ENCODE results near the gene FGF9.
A peak's percentile ranks its signal among the peaks of the same experiment; 100 is the strongest.

The FGF9 gene

DNA sequence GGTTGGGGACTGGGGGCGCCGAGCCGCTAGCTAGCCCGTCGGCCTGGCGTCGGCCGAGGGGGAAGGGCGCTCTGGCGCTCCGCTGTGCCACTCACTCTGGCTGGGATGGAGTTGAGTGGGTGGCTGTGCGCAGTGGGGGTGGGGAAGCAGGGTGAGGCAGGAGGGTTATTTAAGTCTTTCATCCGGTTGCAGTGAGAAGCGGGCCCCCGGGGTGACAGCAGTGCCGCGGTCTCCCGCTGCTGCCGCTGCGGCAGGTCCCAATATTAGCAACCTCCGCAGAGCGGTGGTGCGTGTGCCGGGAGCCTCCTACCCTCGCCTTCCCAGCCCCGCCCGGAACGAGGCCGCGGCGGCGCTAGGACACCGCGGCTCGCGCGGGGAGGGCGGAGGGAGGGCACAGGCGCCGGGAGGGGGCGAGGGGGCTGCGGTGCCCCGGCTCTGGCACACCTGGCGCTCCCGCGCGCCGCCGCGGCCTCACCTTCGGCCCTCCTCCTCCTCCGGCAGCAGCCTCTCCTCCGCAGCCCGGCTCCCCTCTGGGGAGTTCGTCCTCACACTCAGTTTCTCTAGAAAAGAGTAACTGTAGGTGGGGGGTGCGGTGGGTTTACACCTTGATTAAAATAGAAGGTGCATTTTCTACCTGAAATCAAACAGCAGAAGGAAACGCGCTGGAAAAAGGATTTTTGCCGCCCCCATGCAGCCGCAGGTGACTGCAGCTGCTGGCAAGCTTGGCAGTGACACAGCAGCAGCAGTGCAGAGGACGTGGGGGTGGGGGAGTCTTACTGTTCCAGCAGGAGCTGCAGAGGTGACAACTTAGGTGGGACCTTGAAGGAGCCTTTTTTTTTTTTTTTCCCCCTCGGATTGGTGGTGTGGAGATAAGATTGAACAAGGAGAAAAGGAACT, 4.5 kb downstream of the FGF9 start:
- DNase-seq, result no peak

DNA sequence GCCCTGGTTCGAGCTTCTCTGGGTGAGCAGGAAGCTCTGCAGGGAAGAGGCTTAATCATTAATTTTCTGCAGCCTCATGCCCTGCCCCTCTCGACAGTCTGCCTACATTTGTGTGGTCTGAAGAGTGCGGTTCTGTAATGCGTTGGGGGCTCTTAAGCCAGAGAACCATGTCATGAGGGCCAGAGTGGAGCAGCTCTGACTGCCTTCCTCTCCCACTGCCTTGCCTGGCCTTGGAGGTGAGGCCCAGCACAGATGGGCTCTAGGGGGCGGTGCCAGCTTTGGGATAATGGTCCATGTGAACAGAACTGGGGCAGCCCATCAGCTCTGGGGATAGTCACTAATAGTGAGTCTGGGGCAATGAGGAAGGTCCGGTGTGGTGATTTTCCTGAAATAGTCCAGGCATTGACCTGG, 5.7 kb downstream of the FGF9 start:
- peak; percentile 36 for DNase-seq

DNA sequence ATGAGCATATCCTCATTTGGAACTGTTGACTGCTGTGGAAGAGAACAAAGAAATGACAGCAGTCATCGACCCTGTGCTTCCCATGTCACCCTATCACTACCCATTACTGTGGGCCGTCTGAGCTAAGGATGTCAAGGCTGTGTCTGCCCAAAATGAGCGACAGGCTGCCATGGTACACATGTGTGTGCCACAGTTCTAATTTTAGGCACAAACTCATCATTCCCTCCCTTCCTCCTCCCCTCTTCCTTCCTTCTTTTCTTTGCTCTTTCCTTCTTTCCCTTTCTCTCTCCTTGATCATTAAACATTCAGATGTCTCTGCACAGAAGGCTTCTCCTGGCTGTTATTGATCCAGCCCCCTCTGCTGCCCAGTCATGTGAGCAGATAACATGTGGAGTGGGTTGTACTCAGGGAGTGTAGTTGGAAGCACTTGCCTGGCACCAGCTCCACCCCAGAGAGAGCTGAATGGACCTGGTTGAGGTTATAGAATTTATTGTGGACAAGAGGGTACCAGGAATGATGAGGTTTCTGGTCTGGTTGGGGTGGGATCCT, 6.3 kb downstream of the FGF9 start:
- no peak for DNase-seq

DNA sequence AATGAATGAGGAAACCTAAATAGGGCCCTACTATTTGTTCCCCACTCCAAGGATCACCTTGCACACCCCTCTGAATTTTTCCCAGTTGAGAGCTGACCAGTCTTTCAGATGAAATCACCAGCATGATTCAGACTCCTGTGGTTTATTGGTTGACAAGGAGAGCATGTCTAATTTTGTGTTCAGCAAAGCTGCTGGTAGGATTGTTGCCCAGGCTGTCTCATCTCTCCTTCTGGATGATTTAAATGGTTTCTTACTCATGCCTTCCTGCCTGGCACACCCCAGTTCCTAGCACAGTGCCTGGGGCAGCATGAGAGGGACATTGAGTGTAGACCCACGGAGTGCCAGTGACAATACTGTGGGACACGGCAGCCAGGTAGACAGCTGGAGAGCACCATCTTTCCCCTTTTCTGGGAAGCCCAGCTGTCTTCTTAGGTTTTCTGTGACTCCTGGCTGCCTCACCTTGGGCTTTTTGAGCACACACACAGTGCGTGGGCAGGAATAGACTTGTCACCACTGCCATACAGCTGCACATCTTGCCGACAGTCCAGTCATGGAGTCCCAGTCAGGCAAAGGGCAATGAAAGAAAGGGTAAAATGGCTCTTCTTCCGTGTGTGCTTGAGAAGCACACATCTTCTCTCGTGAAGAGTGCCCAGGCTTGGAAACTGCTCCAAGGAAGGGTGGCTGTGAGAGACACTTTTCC, 12.3 kb downstream of the FGF9 start:
- no peak for DNase-seq

DNA sequence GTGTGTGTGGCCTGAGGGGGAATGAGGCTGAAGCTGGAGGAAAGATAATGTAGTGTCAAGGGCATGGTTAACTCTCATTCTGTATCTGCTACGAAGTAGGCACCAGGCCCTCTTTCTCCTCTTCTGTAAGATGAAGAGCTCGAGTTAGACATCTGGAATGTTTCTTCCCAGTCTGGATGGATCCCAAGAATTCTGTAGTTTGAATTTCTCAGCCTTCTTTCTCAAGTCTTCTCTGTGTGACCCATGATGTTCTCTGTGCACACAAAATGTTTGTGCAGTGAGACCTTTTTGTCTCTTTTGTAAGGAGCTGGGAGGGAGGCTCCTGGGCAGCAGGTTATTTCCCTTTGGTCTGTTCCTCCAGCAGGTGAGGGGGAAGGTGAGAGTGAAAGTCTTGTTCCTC, 13.7 kb downstream of the FGF9 start:
- DNase-seq, result no peak

DNA sequence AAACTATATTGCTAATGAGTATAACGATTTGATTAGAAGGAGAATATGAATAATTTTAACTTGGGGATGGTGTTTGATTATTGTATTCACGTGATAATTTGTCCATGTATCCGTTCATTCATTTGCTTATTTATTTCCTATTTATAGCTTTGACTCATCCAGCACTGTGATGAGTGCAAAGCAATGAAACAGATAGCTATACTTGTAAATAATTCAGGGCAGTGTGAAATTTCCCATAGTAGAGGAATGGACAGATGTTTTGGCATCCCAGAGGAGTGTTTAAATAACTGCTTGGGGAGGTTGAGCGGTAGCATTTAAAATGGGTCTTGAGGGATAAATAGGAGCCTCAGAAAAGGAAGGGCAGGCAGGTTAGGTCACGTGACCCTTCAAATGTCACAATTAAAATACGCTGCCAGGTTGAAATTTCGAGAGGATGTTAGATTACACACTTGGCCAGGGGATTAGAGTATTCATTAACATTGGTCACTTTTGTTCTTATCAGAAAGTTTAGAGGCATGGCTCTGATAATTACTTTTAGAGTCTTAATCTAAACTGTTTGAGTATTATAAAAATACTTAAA, 14.7 kb downstream of the FGF9 start:
- DNase-seq, result no peak

DNA sequence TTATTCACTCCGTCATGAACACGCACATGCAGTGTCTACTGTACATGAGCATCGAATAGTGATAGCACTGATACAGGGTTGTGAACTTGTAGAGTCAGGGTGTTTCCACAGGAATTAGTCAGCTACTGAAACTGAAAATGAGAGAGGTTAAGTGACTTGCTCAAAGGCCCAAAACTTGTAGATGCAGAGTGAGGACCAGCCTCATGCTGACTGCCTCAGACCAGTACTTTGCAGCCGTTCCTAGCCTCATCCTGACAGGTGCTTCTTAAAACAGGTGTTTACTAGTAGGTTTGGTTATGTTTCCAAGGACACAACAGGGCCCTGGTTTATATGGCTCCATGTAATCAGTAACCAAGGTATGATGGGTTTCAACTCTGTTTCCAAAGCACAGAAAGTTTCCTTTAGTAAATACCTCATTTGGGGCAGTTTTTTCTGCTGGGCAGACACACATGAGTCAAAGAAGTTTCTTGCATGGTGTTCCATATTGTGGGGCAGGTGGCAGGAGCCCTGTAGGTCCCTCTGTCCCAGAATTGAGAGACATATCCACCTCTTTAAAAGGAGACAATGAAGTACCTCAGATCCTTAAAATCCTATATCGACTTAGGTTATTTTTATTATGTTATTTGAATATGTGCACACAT, 16.0 kb downstream of the FGF9 start:
- DNase-seq, result no peak

DNA sequence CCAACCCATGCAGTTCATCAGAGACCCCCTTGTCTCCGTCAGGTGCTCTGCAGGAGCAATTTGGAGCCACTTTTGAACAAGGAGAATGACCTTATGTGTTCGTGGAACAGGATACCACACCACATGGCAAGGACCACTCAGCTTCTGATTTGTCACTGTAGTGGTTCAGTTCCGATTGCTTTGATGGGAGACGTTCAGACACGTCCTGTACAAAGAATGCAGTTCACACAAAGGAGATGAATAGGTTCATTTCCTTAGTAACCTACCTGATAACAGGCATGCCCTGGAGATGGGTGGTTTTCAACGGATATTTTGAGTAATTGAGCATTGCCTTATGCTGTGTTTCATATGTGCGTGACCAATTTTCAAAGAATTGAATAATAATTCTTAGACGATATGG, 17.2 kb downstream of the FGF9 start:
- no peak for DNase-seq

DNA sequence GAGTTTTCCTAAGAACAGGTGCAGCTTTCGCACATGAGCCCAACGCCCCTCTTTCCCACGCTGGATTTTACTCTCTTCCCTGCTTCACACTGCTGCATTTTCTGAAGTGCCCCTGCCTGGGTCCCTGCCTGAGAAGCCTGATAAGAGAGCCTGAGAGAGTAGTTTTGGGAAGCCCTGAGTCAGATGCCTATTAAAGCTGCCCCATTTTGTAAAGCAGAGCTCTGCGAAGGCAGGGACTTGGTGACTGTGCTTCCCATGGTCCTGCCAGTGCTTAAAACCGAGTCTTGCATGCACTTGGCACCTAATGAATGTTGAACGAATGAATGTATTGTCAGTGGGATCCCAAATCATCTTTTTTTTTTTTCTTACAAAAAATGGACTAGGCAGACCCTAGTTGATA, 18.2 kb downstream of the FGF9 start:
- DNase-seq, result no peak

DNA sequence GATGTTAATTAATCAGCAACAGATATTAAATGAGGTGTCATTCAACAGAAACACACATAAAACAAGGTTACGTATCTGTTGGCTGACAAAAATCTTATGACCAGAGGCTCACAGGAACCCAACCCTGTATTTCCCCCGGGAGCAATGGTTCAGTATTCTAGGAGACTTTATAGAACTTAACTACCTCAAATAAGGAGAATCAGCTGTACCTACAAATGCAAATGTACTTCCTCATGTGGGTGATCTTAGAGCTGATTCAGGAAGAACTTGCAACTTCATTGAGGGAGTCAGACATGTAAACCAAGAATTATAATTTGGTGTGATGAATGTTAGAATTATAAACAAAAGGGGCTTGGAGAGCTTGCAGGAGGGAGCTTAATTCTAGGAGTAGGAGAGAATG, 20.1 kb downstream of the FGF9 start:
- DNase-seq, result no peak

DNA sequence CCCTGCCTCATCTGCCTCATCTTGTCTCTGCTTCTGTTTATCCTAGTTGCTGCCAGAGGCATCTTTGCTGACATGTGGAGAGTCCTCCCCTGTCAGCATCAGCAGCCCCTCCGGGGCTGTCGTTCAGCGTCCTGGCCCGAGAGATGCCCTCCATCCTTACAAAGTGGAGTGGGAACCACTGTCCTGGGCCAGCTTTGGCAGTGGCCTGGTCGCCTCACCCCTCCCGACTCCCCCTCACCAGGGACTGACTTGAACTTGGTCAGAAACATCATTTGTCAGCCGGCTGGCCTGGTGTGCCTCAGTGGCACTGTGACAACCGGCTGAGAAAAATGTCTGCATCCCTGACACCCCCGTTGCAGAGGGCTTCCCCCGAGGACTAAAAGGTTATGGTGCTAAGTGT, 20.6 kb downstream of the FGF9 start:
- DNase-seq, result no peak

DNA sequence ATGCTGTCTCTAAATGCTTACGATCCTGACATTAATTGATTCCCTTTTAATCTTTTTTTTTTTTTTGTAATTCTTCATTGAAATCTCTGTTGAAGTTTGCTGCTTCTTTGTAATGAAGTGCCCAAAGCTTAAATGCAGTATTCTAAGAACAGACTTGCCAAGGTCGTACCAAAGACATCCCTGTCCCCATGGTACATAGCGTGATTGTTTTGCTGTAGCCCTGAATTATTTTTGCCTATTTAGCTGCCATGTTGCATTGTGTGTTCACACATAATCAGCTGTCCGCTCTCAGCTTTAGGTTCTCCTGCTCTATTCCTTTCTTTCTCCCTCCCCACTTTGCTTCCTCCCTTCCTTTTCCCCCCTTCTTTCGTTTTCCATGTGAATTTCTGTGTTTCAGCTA, 21.1 kb downstream of the FGF9 start:
- DNase-seq, result no peak

DNA sequence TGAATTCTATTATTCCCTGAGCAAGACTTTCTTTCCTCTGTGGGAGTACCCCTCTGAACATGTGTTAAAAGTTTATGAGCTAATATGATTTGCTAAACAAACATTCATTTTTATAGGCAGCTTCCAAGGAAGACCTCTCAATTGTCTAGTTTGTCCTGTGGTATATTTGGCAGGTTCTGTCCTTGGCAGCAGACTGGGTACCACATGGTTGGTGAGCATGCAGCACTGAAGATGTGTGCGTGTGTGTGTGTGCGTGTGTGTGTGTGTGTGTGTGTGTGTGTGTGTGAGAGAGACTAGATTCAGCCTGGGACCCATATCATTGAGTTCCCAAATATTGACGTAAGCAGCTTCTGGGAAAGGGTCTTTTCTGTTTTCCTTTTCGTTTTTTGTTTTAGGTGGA, 24.0 kb downstream of the FGF9 start:
- DNase-seq, result no peak

DNA sequence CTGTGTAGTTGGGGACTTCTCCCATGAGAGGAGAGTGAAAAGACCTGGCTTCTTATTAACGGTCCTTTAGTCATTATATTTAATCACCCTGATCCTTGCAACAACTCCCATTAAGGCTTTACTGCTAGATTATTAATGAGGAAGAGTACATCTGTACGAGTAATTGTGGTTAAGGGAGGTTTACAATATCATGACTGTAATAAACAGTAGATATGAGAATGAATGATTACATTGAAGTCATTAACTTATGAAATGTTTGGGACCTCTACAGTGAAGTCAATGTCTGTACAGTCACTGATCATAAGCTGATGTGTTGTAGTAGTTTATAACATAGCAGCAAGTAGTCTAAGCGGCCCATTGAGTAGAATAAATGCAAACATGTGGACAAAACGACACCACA, 24.7 kb downstream of the FGF9 start:
- DNase-seq, result no peak

DNA sequence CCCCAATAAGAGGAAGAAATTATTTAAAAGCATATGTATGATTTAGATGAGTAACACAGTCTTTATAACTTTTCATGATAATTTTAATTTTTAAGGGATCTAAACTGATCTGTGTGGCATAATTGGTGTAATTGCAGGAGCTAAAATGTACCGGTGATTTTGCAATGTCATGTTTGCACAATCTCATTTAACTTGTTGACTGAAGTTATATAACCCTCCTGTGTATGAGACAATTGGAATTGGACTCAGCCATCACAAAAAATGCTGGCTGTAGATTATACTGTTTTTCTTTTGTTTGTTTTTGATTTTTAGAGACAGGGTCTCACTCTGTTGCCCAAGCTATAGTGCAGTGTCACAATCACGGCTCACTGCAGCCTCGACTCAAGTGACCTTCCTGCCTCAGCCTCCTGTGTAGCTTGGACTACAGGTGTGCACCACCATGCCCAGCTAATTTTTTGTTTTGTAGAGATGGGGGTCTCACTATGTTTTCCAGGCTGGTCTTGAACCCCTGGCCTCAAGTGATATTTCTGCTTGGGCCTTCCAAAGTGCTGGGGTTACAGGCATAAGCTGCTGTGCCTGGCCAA, 26.1 kb downstream of the FGF9 start:
- DNase-seq, result no peak

DNA sequence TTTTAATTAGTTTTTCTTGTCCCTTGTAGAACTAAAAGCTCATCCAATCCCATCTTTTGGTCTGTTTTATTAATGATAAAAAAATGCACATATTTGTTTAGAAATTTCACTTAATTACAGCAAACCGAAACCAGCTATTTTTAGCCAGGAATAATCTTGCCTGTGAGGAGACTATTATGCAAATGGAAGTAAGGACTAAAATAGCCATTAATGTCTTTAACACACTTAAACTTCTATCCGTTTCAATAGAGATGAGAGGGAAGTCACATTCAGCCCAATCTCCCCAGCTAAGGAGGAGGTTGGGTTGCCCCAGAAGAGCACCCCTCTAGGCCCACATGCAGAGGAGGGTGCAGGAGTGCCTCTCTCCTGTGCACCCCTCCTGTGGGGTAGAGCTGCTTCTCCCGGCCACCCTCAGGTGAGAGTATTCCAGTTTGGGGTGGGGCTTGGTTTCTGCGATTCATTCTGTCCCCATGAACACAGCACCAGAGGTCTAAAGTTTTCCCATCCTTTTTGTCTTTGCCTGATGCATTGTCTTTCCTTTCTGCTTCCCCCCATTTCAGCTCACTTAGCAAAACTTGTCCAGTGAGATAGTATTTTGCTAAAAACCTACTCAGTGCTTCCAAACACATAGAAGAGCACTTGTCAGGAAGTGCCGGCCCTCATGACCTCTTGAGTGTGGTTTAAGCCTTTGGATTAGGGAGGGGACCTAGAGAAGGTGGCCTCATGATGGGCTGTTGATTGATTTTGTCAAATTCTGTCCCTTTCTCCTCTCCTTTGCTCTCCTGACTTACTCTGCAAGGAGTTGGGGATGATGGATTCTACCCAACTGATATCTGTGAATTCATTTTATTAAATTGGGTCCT, 28.2 kb downstream of the FGF9 start:
- DNase-seq, result no peak

DNA sequence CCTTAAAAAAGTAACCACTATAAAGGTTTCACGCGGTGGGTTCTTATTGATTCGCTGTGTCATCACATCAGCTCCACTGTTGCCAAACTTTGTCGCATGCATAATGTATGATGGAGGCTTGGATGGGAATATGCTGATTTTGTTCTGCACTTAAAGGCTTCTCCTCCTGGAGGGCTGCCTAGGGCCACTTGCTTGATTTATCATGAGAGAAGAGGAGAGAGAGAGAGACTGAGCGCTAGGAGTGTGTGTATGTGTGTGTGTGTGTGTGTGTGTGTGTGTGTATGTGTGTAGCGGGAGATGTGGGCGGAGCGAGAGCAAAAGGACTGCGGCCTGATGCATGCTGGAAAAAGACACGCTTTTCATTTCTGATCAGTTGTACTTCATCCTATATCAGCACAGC, 30.6 kb downstream of the FGF9 start:
- no peak for DNase-seq

DNA sequence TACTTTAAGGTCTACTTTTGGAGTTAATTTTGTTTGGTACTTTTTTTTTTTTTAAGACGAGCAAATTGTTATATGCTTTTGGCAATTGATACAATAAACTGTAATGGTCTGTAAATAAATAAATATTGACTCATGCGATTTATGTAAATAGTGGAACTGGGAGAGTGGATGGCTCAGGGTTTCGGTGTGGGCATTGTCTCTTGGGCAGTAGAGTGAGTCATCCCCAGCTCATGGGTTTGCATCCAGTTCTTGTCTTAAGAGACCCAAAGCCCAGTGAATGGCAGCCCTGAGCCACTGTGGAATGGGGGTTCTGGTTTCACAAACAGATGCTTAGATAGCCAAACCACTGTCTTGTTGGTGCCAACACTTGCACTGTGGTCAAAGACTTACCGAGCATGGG, 33.0 kb downstream of the FGF9 start:
- no peak for DNase-seq

DNA sequence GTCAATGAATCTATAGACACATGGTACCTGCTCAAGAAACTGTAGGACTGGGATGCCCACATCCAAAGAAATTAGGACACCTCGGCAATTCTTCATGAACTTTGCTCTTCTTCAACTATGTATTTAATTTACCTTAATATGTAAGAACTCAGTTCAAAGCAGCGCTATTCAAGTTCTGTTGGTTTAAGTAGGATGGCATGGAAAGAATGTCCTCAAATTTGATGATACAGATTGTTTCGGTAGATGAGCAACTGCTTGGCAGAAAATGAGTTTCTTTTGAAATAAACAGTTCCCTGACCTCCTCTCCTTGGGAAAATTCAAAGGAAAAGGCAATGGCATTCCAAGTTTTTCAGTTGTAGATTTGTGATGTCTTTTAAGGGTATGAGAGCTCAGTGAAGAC, 36.7 kb downstream of the FGF9 start:
- no peak for DNase-seq

DNA sequence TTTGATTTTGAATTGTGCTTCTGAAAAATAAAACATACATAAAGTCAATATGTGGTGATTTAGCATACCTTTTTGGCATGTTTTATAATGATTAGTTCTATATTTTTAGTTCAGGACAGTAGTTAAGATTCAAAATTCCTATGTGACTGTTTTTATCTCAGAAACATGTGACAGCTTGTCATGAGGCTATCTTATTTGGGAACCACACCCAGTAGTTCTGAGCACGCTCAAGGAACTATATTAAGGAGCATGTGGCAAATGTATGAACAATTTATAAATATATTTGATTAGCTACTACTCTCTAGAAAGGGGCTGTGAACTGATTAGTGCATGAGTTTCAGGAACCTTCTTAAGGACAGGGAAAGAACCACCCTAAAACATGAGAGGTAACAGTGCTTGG, 38.8 kb downstream of the FGF9 start:
- DNase-seq, result peak; percentile 26

DNA sequence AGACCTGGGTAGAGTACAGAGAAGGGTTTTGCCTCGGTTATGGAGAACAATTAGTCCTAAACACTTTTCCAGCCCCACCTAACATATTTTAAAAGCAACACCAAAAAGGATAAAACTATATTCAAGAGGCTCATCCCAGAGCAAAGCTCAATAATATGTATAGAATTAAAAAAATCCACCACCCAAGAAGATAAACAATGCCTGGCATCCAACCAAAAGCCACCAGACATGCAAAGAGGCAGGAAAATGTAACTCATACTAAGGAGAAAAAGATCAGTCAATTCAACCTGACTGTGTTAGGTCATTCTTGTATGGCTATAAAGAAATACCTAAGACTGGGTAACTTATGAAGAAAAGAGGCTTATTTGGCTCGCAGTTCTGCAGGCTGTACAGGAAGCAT, 39.3 kb downstream of the FGF9 start:
- no peak for DNase-seq

DNA sequence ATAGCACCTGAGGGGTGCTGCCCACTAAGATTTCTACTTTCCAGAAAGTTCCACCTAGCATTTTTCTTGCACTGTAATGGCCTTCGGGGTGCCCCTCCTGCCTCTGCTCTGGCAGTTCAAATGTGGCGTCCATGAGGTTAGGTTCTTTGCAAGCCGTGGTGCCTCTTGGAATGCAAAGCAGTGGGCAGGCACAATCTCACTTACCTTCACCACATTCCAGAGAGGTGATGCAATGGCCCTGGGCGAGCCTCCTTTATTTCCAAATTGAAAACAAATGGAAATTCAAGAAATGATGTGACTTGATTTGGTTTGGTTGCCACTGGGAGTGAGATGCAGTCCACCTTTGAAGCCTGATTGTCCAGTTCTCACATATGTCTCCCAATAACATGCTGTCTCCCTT, 46.9 kb downstream of the FGF9 start:
- no peak for DNase-seq
